ENCODE results near the gene MGAT4B.
A peak's percentile ranks its signal among the peaks of the same experiment; 100 is the strongest.

Gene MGAT4B

DNA sequence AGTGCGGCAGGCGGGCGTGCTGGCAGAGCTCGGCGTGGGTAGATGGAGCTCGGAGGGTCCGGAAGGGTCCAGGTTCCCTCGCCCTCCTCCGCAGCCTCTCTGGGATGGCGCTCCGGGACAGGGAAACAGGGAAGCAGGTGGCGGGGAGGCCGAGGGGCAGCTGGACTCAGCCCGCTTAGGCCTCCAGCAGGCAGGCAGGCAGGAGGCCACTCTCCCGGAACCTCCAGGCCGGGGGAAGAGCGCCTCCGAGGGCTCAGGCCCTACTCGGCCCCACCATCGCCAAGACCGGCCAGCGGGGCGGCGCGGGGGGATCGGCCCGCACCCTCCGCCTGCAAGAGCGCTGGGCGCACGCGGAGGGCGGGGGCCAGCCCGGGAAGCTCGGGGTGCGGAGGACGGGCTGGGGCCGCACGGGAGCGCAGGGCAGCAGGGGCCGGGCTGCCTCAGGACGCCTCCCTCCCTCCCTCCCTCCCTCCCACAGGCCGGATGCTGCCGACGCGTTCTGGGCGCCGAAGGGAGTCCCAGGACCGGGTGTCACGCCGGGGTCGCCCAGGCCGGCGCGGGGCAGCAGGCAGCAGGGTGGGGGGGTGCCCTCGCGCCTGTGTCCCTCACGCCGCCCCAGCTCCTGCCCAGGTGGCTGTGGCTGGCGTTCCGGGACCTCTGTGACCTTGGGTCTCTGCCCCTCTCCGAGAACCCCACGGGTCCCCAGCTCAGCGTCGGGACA is 977 bp downstream of the MGAT4B start:
- TF ChIP-seq, protein P1, sequence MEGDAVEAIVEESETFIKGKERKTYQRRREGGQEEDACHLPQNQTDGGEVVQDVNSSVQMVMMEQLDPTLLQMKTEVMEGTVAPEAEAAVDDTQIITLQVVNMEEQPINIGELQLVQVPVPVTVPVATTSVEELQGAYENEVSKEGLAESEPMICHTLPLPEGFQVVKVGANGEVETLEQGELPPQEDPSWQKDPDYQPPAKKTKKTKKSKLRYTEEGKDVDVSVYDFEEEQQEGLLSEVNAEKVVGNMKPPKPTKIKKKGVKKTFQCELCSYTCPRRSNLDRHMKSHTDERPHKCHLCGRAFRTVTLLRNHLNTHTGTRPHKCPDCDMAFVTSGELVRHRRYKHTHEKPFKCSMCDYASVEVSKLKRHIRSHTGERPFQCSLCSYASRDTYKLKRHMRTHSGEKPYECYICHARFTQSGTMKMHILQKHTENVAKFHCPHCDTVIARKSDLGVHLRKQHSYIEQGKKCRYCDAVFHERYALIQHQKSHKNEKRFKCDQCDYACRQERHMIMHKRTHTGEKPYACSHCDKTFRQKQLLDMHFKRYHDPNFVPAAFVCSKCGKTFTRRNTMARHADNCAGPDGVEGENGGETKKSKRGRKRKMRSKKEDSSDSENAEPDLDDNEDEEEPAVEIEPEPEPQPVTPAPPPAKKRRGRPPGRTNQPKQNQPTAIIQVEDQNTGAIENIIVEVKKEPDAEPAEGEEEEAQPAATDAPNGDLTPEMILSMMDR (IDR thresholded peaks at IDR 0.05; ENCODE audit: low read depth, low read length): no peak
- no peak for DNase-seq (ENCODE audit: low read depth, low spot score)
- in situ Hi-C loops (cut with HindIII; ENCODE audit: low sequenced_read_pairs): no loop called here
- peak overlapping the region; percentile 61 for H3K4me3 ChIP-seq (ENCODE audit: low read depth, low read length)

DNA sequence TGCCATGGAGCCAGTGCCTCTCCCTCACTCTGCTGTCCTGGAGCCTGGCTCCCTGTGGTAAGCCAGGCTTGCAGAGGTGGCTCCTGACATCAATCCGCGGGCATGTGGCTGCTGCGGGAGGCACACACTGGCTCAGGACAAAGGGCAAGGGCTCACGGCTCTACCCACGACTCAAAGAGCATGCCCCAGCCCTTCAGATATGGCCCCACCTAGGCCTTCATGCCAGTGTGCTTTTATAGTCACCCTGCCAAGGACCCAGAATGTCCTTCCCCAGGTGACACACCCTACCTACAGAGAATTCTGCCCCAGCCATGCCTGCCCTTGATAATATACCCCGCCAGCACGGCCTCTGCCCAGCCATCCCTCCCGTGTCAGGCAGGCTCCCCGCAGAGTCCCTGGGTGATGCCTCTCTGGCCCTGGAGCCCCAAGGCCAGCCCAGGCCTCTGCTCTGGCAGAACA is 1.6 kb downstream of the MGAT4B start:
- TF ChIP-seq, protein P1 (IDR thresholded peaks at IDR 0.05; ENCODE audit: low read depth, low read length): no peak
- no peak for DNase-seq (ENCODE audit: low read depth, low spot score)
- peak overlapping the region; percentile 61 for H3K4me3 ChIP-seq (ENCODE audit: low read depth, low read length)
- in situ Hi-C loops (cut with HindIII; ENCODE audit: low sequenced_read_pairs): no loop called here

DNA sequence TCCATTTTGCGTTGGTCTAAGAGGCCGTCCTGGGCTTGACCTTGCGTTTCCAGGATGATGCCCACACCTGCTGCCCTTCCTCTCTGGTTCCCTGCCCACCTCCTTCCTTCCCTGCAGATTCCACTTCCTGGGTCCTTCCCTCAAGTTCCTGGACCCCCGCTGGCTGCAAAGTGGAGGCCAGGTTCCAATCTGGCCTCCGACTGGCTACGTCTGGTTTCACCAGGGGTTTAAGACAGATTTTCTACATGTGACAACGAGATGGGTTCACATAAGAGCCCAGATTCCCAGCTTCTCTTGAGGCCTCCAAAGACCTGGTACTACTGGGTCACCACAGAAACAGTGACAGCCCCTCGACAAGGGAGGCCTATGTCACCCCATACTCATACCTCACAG is 2.1 kb downstream of the MGAT4B start:
- in situ Hi-C loops (cut with HindIII; ENCODE audit: low sequenced_read_pairs): no loop called here

DNA sequence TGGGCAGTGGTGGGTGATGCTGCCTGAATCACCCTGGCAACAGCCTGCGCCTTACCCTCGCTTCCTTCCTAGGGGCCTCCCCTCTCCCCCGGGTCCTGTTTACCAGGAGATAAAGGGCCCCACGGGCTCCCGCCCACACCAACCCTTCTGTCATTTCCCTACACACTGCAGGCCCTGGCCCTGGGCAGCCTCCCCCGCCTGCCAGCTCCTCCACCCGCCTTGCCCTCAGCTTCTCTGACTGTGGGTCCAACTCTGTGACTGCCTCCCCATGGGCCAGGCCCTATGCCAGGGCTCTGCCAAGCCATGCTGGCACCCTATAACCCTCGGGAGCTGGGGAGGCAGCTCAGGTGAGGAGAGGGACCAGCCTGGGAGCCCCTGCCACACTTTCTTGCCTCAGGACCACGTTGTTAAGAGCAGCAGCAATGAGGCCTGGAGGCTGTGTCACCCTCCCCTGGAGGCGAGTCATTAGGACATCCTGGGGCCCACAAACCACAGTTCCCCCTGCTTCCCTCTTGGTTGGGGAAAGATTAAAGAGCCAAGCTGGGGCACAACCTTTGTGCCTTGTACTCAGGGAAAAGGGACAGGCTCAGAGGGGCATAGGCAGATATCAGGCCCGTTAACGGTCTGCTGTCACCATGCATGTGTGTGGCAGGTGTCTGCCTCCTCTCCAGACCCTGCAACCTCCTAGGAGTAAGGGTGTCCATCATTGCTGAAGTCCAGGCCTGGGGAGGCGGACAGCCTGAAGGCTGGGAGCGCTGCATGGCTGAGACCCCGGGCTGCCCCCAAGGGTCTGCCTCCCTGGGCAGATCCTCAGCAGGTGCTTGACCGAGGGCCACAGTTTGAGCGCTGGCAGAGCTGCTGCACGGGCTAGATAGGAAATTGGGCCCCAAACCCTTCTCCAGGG is 2.8 kb downstream of the MGAT4B start:
- in situ Hi-C loops (cut with HindIII; ENCODE audit: low sequenced_read_pairs): no loop called here
- no peak for DNase-seq (ENCODE audit: low read depth, low spot score)
- TF ChIP-seq, protein P1 (IDR thresholded peaks at IDR 0.05; ENCODE audit: low read depth, low read length): no peak
- no peak overlapping the region for H3K4me3 ChIP-seq (ENCODE audit: low read depth, low read length)

More for the DNA sequence above, 2.1 kb downstream of the MGAT4B start:
- TF ChIP-seq, protein P1 (IDR thresholded peaks at IDR 0.05; ENCODE audit: low read depth, low read length): no peak
- no peak for DNase-seq (ENCODE audit: low read depth, low spot score)
- no peak overlapping the region for H3K4me3 ChIP-seq (ENCODE audit: low read depth, low read length)

DNA sequence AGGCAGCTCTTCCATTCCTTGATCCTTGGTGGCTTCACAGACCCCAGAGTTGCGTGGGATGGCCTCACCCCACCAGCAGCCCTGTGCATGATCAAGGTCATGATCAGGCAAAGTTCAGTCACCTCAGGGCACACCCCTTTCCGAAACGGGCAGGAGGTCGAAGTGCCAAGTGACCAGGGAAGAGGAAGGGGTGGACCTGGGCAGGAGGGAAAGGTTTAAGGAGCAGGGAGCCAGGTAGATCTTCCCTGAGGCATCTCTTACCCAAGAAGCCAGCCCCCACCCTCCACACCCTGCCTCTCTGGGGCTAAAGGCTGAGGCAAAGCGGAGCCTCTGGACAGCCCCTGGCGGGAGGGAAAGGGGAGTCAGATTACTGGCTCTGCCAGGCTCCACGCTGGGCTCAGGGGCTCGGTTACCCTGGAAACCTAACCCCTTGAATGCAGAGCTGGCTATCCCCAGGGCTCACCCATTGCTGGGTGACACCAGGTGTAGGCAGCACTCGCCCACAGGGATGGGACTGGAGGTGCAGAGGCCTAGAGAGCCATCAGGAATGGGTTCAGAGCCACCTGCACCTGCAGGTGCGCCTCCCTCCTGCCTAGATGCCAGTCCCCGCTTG is 3.6 kb downstream of the MGAT4B start:
- TF ChIP-seq, protein P1 (IDR thresholded peaks at IDR 0.05; ENCODE audit: low read depth, low read length): no peak
- in situ Hi-C loops (cut with HindIII; ENCODE audit: low sequenced_read_pairs): no loop called here
- no peak for DNase-seq (ENCODE audit: low read depth, low spot score)
- H3K4me3 ChIP-seq (ENCODE audit: low read depth, low read length): no peak overlapping the region

DNA sequence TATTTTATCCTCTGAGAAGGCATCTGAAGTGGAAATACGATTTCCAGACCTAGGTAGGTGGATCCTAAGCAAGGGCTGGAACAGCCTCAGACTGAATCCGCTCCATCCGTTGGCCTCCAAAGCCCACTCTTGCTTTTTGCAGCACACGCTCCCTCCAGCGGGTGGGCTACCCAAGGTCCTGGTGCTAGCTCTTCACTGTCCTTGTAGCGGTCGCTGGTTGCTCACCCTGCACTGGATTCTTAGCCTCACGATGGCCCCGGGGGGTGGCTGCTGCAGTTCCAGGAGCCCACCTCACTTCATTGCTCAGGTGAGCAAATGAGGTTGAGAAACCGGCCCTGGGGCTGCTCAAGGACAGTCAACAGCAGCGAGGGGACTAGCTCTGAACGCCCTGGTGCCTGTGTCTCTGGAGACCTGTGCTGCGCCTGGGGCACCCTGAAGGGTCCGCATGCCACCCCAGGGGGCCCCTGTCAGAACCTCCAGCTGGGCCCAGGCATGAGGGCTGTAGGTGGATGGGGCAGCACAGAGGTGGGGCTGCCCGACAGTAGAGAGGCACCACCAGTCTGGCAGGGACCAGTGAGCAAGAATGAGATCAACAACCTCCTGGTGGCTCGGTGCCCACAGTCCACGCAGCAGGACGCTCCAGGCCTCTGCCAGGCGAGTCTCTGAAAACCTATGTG is 4.3 kb downstream of the MGAT4B start:
- H3K4me3 ChIP-seq (ENCODE audit: low read depth, low read length): no peak overlapping the region
- in situ Hi-C loops (cut with HindIII; ENCODE audit: low sequenced_read_pairs): no loop called here
- TF ChIP-seq, protein P1 (IDR thresholded peaks at IDR 0.05; ENCODE audit: low read depth, low read length): no peak
- no peak for DNase-seq (ENCODE audit: low read depth, low spot score)
